Measurements from ENCODE around the gene CARNS1.

GRCh38 chr11:67422891-67423290 lies 7.4 kb downstream of the CARNS1 start:
- TF ChIP-seq EZH2 (IDR thresholded peaks at IDR 0.05; ENCODE audit: insufficient read depth, poor library complexity, severe bottlenecking) = no peak
- no peak for TF ChIP-seq EZH2phosphoT487 (IDR thresholded peaks at IDR 0.05; ENCODE audit: insufficient read depth, low read depth)
